GM12878 (cell line): ENCODE measurements around the gene TBCK. TPM values are rescaled to one million over a fixed set of nuclear protein-coding genes. Genes with fewer than 3 reads are reported as not detected.

Source experiments
- ATAC-seq: fragments of 200-7000 bp; cut with Tn5 transposase; 3 replicates; pipeline ENCODE4 v1.9.1; 2020; ENCODE audit warnings: mild to moderate bottlenecking, moderate library complexity
- BruUV-seq: library from RNA; stranded (reverse); fragments of 400-500 nt; replicated peaks from 2 replicates; lab custom pipeline; 2021; lab: Mats Ljungman, UMichigan
- CTCF ChIA-PET: fragments of 300-600 bp; sonication (Branson Sonifier 250); formaldehyde crosslinking; extraction: SDS; loops from one replicate; lab custom pipeline; 2021; ENCODE audit warnings: inconsistent platforms; lab: Yijun Ruan, JAX
- POLR2A ChIA-PET: fragments of 350-600 bp; formaldehyde crosslinking; extraction: SDS; loops from one replicate; lab custom pipeline; 2021; ENCODE audit warnings: inconsistent platforms; lab: Charles Lee
- RAD21 ChIA-PET: fragments of 300-600 bp; sonication (Branson Sonifier 250); formaldehyde crosslinking; loops from one replicate; lab custom pipeline; 2023; ENCODE audit warnings: antibody characterized with exemption; ENCODE audit not compliant: unreplicated experiment; lab: Charles Lee
- SMC1A ChIA-PET: fragments of 300-600 bp; sonication (Branson Sonifier 250); formaldehyde crosslinking; loops from one replicate; lab custom pipeline; 2023; ENCODE audit not compliant: unreplicated experiment, uncharacterized antibody; lab: Charles Lee
- DNase-seq: peaks from one replicate; pipeline ENCODE4 v3.0.0-alpha.2; 2011; ENCODE audit warnings: low read depth, low spot score
- FAIRE-seq: peaks from 3 replicates; lab custom pipeline; 2011; peaks lifted over from hg19 to GRCh38; lab: Jason Lieb, UNC
- H2AFZ ChIP-seq: 2 replicates; pipeline ENCODE4 v1.6.0; 2011; ENCODE audit warnings: low read depth, low read length, control low read depth; ENCODE audit not compliant: control insufficient read depth
- H3K27ac ChIP-seq: 2 replicates; pipeline ENCODE4 v1.5.1; 2011; ENCODE audit warnings: control low read depth; ENCODE audit not compliant: control insufficient read depth, insufficient read depth
- H3K27me3 ChIP-seq, 2 experiments: replicated peaks in 1 of 2; 2 replicates each; pipeline versions ENCODE4 v1.6.0 to v1.6.1; 2011; ENCODE audit warnings: low read length in 1 of 2; ENCODE audit not compliant: control insufficient read depth in 2 of 2, insufficient read depth in 2 of 2
- H3K36me3 ChIP-seq, 2 experiments: 2 replicates each; pipeline ENCODE4 v1.5.1; 2011; ENCODE audit warnings: low read length in 1 of 2; ENCODE audit not compliant: control insufficient read depth in 2 of 2, insufficient read depth in 2 of 2
- H3K4me1 ChIP-seq: 2 replicates; pipeline ENCODE4 v1.6.1; 2011; ENCODE audit warnings: mild to moderate bottlenecking, low read length, moderate library complexity, mixed read lengths; ENCODE audit not compliant: control insufficient read depth, insufficient read depth
- H3K4me2 ChIP-seq: 2 replicates; pipeline ENCODE4 v1.6.0; 2011; ENCODE audit warnings: control low read depth; ENCODE audit not compliant: control insufficient read depth, insufficient read depth
- H3K4me3 ChIP-seq: fragments of 200-600 bp; sonication (generic); 2 replicates; pipeline ENCODE4 v1.5.1; 2016
- H3K79me2 ChIP-seq: 2 replicates; pipeline ENCODE4 v1.6.0; 2011; ENCODE audit warnings: low read length; ENCODE audit not compliant: control insufficient read depth, insufficient read depth
- H3K9ac ChIP-seq: 2 replicates; pipeline ENCODE4 v1.8.0; 2011; ENCODE audit warnings: low read length, control low read depth, mixed read lengths; ENCODE audit not compliant: control insufficient read depth, insufficient read depth
- H3K9me3 ChIP-seq: replicated peaks from 3 replicates; pipeline ENCODE4 v1.5.1; 2011; ENCODE audit warnings: mild to moderate bottlenecking, low read length; ENCODE audit not compliant: control insufficient read depth, insufficient read depth
- H4K20me1 ChIP-seq: 2 replicates; pipeline ENCODE4 v1.6.0; 2011; ENCODE audit not compliant: control insufficient read depth, insufficient read depth
- CBFB ChIP-seq: IDR thresholded peaks from 2 replicates; pipeline ENCODE4 v1.6.1; 2016; ENCODE audit warnings: antibody characterized with exemption, low read depth
- EZH2 ChIP-seq: IDR thresholded peaks from 2 replicates; pipeline ENCODE4 v1.6.1; 2012; ENCODE audit warnings: low read depth, mild to moderate bottlenecking, control low read depth, inconsistent platforms, low read length, borderline replicate concordance; ENCODE audit not compliant: control insufficient read depth
- FOXM1 ChIP-seq: IDR thresholded peaks from 2 replicates; pipeline ENCODE4 v1.6.1; 2012; ENCODE audit warnings: low read depth, mild to moderate bottlenecking, inconsistent platforms, low read length, moderate library complexity
- IRF4 ChIP-seq: IDR thresholded peaks from 2 replicates; pipeline ENCODE4 v1.6.1; 2011; ENCODE audit warnings: low read depth, low read length
- LARP7 ChIP-seq: fragments of 450-650 bp; IDR thresholded peaks from 2 replicates; pipeline ENCODE4 v1.6.1; 2017; ENCODE audit warnings: mild to moderate bottlenecking
- MEF2B ChIP-seq: fragments of 450-650 bp; IDR thresholded peaks from 2 replicates; pipeline ENCODE4 v1.6.1; 2018; ENCODE audit warnings: mild to moderate bottlenecking, moderate library complexity; ENCODE audit not compliant: partially characterized antibody, poor library complexity, severe bottlenecking
- MTA2 ChIP-seq: fragments of 450-650 bp; IDR thresholded peaks from 2 replicates; pipeline ENCODE4 v1.6.1; 2016; ENCODE audit warnings: low read depth, mild to moderate bottlenecking, moderate library complexity
- NRF1 ChIP-seq: conservative IDR thresholded peaks from 2 replicates; pipeline ENCODE4 v1.6.1; 2011; ENCODE audit warnings: mild to moderate bottlenecking, low read depth, low read length, improper control_type of control experiment
- RELA ChIP-seq: fragments of 450-650 bp; IDR thresholded peaks from 2 replicates; pipeline ENCODE4 v1.8.0; 2014; ENCODE audit warnings: borderline replicate concordance; ENCODE audit not compliant: partially characterized antibody
- SIN3A ChIP-seq: IDR thresholded peaks from 2 replicates; pipeline ENCODE4 v1.6.1; 2012; ENCODE audit warnings: low read depth, low read length, improper control_type of control experiment
- ZBTB33 ChIP-seq: fragments of 450-650 bp; IDR thresholded peaks from 2 replicates; pipeline ENCODE4 v1.6.1; 2017; ENCODE audit warnings: mild to moderate bottlenecking
- ZNF274 ChIP-seq: IDR thresholded peaks from one replicate; pipeline ENCODE4 v1.8.0; 2011; ENCODE audit not compliant: insufficient read length, insufficient read depth
- in situ Hi-C: fragments of 300-500 bp; cut with MboI; formaldehyde crosslinking; loops from 9 replicates; pipeline ENCODE4 v1.14.3; 2018; ENCODE audit warnings: mixed read lengths
- intact Hi-C: fragments of 100-400 bp; cut with micrococcal nuclease; formaldehyde crosslinking; loops from one replicate; pipeline ENCODE4 v1.14.2; 2022; ENCODE audit not compliant: unreplicated experiment
- polyA plus RNA-seq, 11 experiments: library from polyadenylated mRNA; depleted of rRNA in 4 of 11; unstranded in 6 of 11; stranded (reverse) in 5 of 11; fragments of >200 nt; fragmentation: Nextera tagmentation in 4 of 11; fragmentation: Illumina TruSeq in 1 of 11; extraction: Ambion mirVana in 4 of 11; extraction: Trizol in 1 of 11; gene quantifications; 1 replicate in 1 of 11; 2 replicates in 10 of 11; pipeline versions ENCODE4 v1.2.1 to v1.2.3, GENCODE V29; 2011 to 2016; ENCODE audit warnings: inconsistent platforms in 2 of 11, missing spikeins in 2 of 11, low read depth in 1 of 11
- total RNA-seq, 4 experiments: library from RNA; depleted of rRNA in 3 of 4; stranded (reverse); fragments of >200 nt in 3 of 4; fragmentation: Illumina TruSeq in 1 of 4; extraction: Trizol in 1 of 4; gene quantifications; 2 replicates each; pipeline versions ENCODE4 v1.2.1 to v1.2.3, GENCODE V29; 2013 to 2021
- TF ChIP-seq, protein P1 (sequence below): fragments of 450-650 bp; formaldehyde crosslinking; IDR thresholded peaks from 2 replicates; pipeline ENCODE4 v1.5.0; 2022; ENCODE audit warnings: mild to moderate bottlenecking, missing genetic modification characterization
- TF ChIP-seq, protein P2 (sequence below): fragments of 450-650 bp; IDR thresholded peaks from 2 replicates; pipeline ENCODE4 v1.6.1; 2017; ENCODE audit warnings: antibody characterized with exemption, mild to moderate bottlenecking, moderate library complexity

TBCK gene
- total and polyA plus RNA-seq, 10 of the 15 experiments (the other 5 are each of a cell fraction or from before 2014, with no cell fraction given) = 4.1 to 30.3 (median 20.2) TPM

DNA sequence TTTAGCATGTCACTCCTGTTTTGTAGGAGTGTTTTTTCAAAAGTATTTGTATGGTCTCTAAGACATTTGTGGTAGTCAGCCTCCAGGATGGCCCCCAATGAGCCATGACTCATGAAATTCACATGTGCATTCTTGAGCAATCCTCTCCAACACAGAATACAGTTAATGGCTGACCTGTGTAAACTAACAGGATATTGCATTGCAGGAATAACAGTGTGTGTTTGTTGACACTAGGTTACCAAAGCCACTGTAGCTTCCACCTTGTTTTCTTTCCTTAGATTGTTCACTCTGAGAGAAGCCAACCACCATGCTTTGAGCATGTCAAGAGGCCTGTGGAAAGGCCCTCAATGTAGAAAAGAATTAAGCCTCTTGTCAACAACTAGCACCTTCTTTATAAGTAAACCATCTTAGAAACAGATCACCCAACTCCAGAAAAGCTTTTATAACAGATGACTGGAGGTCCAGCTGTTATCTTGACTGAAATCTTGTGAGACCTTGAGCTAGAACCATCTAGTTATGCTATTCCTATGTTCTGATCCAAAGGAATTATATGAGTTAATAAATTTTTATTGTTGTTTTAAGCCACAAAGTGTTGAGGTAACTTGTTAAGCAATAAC, 28.5 kb downstream of the TBCK start:
- Histone ChIP-seq H2AFZ (no peak overlapping the region), H3K36me3 (peaks cover 0 to 9% of the 10 kb centered on the region in 2 experiments; a peak in 2 of 4 replicates), H3K4me3 (no peak overlapping the region), H3K79me2 (no peaks in the 10 kb centered on the region), H4K20me1 (no peaks in the 10 kb centered on the region), H3K27ac (no peak overlapping the region), H3K9ac (no peak overlapping the region), H3K4me2 (no peak overlapping the region), H3K27me3 (no peaks in the 10 kb centered on the region), H3K9me3 (no peaks in the 10 kb centered on the region), H3K4me1 (no peaks in the 10 kb centered on the region)
- CTCF ChIA-PET = interaction anchor here (0.9 kb wide), 1 partner anchor 51 kb away, joined by 3 read pairs; no protein-coding TSS in a partner anchor
- no TSS peak for BruUV-seq
- POLR2A ChIA-PET = no interaction called here
- SMC1A ChIA-PET = interaction anchor here (0.8 to 1.7 kb wide), 2 partner anchors 12 to 14 kb away, joined by 3 to 4 read pairs; no protein-coding TSS in a partner anchor
- ATAC-seq (no peak), FAIRE-seq (no peak), DNase-seq (no peak)
- in situ Hi-C loops = no loop called here
- TF ChIP-seq NRF1 (no peak), ZBTB33 (no peak), MTA2 (no peak), RELA (no peak), SIN3A (no peak), ZNF274 (no peak), LARP7 (no peak), EZH2 (no peak), CBFB (no peak), IRF4 (no peak), MEF2B (no peak), FOXM1 (no peak)
- TF ChIP-seq, protein P1, sequence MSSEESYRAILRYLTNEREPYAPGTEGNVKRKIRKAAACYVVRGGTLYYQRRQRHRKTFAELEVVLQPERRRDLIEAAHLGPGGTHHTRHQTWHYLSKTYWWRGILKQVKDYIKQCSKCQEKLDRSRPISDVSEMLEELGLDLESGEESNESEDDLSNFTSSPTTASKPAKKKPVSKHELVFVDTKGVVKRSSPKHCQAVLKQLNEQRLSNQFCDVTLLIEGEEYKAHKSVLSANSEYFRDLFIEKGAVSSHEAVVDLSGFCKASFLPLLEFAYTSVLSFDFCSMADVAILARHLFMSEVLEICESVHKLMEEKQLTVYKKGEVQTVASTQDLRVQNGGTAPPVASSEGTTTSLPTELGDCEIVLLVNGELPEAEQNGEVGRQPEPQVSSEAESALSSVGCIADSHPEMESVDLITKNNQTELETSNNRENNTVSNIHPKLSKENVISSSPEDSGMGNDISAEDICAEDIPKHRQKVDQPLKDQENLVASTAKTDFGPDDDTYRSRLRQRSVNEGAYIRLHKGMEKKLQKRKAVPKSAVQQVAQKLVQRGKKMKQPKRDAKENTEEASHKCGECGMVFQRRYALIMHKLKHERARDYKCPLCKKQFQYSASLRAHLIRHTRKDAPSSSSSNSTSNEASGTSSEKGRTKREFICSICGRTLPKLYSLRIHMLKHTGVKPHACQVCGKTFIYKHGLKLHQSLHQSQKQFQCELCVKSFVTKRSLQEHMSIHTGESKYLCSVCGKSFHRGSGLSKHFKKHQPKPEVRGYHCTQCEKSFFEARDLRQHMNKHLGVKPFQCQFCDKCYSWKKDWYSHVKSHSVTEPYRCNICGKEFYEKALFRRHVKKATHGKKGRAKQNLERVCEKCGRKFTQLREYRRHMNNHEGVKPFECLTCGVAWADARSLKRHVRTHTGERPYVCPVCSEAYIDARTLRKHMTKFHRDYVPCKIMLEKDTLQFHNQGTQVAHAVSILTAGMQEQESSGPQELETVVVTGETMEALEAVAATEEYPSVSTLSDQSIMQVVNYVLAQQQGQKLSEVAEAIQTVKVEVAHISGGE (CRISPR knock-in tag) = no peak
- TF ChIP-seq, protein P2, sequence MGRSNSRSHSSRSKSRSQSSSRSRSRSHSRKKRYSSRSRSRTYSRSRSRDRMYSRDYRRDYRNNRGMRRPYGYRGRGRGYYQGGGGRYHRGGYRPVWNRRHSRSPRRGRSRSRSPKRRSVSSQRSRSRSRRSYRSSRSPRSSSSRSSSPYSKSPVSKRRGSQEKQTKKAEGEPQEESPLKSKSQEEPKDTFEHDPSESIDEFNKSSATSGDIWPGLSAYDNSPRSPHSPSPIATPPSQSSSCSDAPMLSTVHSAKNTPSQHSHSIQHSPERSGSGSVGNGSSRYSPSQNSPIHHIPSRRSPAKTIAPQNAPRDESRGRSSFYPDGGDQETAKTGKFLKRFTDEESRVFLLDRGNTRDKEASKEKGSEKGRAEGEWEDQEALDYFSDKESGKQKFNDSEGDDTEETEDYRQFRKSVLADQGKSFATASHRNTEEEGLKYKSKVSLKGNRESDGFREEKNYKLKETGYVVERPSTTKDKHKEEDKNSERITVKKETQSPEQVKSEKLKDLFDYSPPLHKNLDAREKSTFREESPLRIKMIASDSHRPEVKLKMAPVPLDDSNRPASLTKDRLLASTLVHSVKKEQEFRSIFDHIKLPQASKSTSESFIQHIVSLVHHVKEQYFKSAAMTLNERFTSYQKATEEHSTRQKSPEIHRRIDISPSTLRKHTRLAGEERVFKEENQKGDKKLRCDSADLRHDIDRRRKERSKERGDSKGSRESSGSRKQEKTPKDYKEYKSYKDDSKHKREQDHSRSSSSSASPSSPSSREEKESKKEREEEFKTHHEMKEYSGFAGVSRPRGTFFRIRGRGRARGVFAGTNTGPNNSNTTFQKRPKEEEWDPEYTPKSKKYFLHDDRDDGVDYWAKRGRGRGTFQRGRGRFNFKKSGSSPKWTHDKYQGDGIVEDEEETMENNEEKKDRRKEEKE = no peak
- RAD21 ChIA-PET = no interaction called here
- intact Hi-C loops = no loop called here
